Neural cell (in vitro differentiated cells): ENCODE measurements around the gene TMEM212. TPM values are rescaled to one million over a fixed set of nuclear protein-coding genes. Genes with fewer than 3 reads are reported as not detected.

Source experiments
- H2AFZ ChIP-seq: fragments of 200-600, 300-800 bp; sonication (generic), shearing (Covaris generic); 2 replicates; pipeline ENCODE4 v1.6.0; 2014; ENCODE audit warnings: low read depth, mild to moderate bottlenecking, antibody characterized with exemption, low read length, moderate library complexity
- H3F3A ChIP-seq: fragments of 200-600 bp; shearing (Covaris generic); 2 replicates; pipeline ENCODE4 v1.6.1; 2016; ENCODE audit warnings: mild to moderate bottlenecking, moderate library complexity, mixed read lengths, antibody characterized with exemption, low read length; ENCODE audit not compliant: insufficient read depth, poor library complexity, severe bottlenecking
- H3K27ac ChIP-seq: fragments of 200-600, 300-800 bp; sonication (generic), shearing (Covaris generic); 2 replicates; pipeline ENCODE4 v1.5.1; 2014; ENCODE audit warnings: mild to moderate bottlenecking, low read length, moderate library complexity
- H3K27me3 ChIP-seq: fragments of 300-800, 200-600 bp; sonication (generic), shearing (Covaris generic); 2 replicates; pipeline ENCODE4 v1.6.0; 2014; ENCODE audit warnings: mild to moderate bottlenecking, low read depth, low read length, moderate library complexity; ENCODE audit not compliant: insufficient read depth
- H3K36me3 ChIP-seq: fragments of 300-800, 200-600 bp; sonication (generic), shearing (Covaris generic); 2 replicates; pipeline ENCODE4 v1.5.1; 2014; ENCODE audit warnings: mild to moderate bottlenecking, antibody characterized with exemption, low read length, moderate library complexity; ENCODE audit not compliant: insufficient read depth
- H3K4me2 ChIP-seq: fragments of 300-800, 200-600 bp; sonication (generic), shearing (Covaris generic); 2 replicates; pipeline ENCODE4 v1.6.0; 2014; ENCODE audit warnings: mild to moderate bottlenecking, low read length
- H3K4me3 ChIP-seq: fragments of 300-800, 200-600 bp; sonication (generic), shearing (Covaris generic); 2 replicates; pipeline ENCODE4 v1.5.1; 2014; ENCODE audit warnings: mild to moderate bottlenecking, low read length, moderate library complexity
- H3K79me2 ChIP-seq: fragments of 200-600 bp; shearing (Covaris generic); replicated peaks from 2 replicates; pipeline ENCODE4 v1.6.0; 2014; ENCODE audit warnings: mild to moderate bottlenecking, low read length, moderate library complexity; ENCODE audit not compliant: insufficient read depth
- H3K9ac ChIP-seq: fragments of 300-800, 200-600 bp; sonication (generic), shearing (Covaris generic); 2 replicates; pipeline ENCODE4 v1.6.1; 2016; ENCODE audit warnings: mild to moderate bottlenecking, low read length, mixed read lengths
- H3K9me2 ChIP-seq: fragments of 200-600 bp; shearing (Covaris generic); 2 replicates; pipeline ENCODE4 v1.6.1; 2016; ENCODE audit warnings: mild to moderate bottlenecking, low read length, mixed read lengths; ENCODE audit not compliant: insufficient read depth
- H3K9me3 ChIP-seq: fragments of 200-600, 300-800 bp; sonication (generic), shearing (Covaris generic); 2 replicates; pipeline ENCODE4 v1.6.1; 2016; ENCODE audit warnings: mild to moderate bottlenecking, mixed run types, low read length, moderate library complexity, mixed read lengths
- H4K20me1 ChIP-seq: fragments of 200-600 bp; shearing (Covaris generic); 2 replicates; pipeline ENCODE4 v1.6.1; 2016; ENCODE audit warnings: mild to moderate bottlenecking, mixed run types; ENCODE audit not compliant: insufficient read depth
- CTCF ChIP-seq: fragments of 450-650 bp; IDR thresholded peaks from 2 replicates; pipeline ENCODE4 v1.5.1; 2014; ENCODE audit warnings: antibody characterized with exemption, mild to moderate bottlenecking, moderate library complexity; ENCODE audit not compliant: poor library complexity, severe bottlenecking
- EP300 ChIP-seq: fragments of 450-650 bp; conservative IDR thresholded peaks from 2 replicates; pipeline ENCODE4 v1.6.1; 2014; ENCODE audit warnings: antibody characterized with exemption, mild to moderate bottlenecking, moderate library complexity; ENCODE audit not compliant: poor library complexity, severe bottlenecking
- EZH2 ChIP-seq: fragments of 200-600, 300-800 bp; shearing (Covaris generic), sonication (generic); IDR thresholded peaks from 2 replicates; pipeline ENCODE4 v1.6.1; 2014; ENCODE audit warnings: antibody characterized with exemption, low read length, borderline replicate concordance, mild to moderate bottlenecking; ENCODE audit not compliant: insufficient read depth, poor library complexity, severe bottlenecking
- MXI1 ChIP-seq: fragments of 450-650 bp; conservative IDR thresholded peaks from 2 replicates; pipeline ENCODE4 v1.6.1; 2014; ENCODE audit warnings: antibody characterized with exemption, mild to moderate bottlenecking; ENCODE audit not compliant: poor library complexity, severe bottlenecking
- POLR2AphosphoS5 ChIP-seq: IDR thresholded peaks from 2 replicates; pipeline ENCODE4 v1.6.1; 2012
- RAD21 ChIP-seq: fragments of 450-650 bp; conservative IDR thresholded peaks from 2 replicates; pipeline ENCODE4 v1.6.1; 2014; ENCODE audit warnings: antibody characterized with exemption, mild to moderate bottlenecking, moderate library complexity
- REST ChIP-seq: IDR thresholded peaks from 2 replicates; pipeline ENCODE4 v1.6.1; 2012; ENCODE audit warnings: borderline replicate concordance
- SMC3 ChIP-seq: fragments of 450-650 bp; conservative IDR thresholded peaks from 2 replicates; pipeline ENCODE4 v1.6.1; 2014; ENCODE audit warnings: antibody characterized with exemption, mild to moderate bottlenecking, moderate library complexity; ENCODE audit not compliant: poor library complexity
- TAF1 ChIP-seq: IDR thresholded peaks from 2 replicates; pipeline ENCODE4 v1.6.1; 2012; ENCODE audit warnings: low read depth
- polyA plus RNA-seq: library from polyadenylated mRNA; depleted of rRNA; stranded (reverse); fragments of >200 nt; gene quantifications from 2 replicates; pipeline ENCODE4 v1.2.3, GENCODE V29; 2014

The TMEM212 gene
- polyA plus RNA-seq, 1 donor from 2014 or later: not detected

GRCh38 chr3:171875923-171876412, 32.8 kb downstream of the TMEM212 start:
- H3K9ac ChIP-seq: no peak overlapping the region

GRCh38 chr3:171876680-171877147, 33.6 kb downstream of the TMEM212 start:
- Histone ChIP-seq H3F3A (peaks cover 8% of the 10 kb centered on the region), H3K9me3 (no peaks in the 10 kb centered on the region), H3K36me3 (no peaks in the 10 kb centered on the region), H3K79me2 (no peaks in the 10 kb centered on the region), H3K27ac (no peak overlapping the region), H3K9me2 (no peaks in the 10 kb centered on the region), H3K4me2 (no peak overlapping the region), H3K4me3 (no peak overlapping the region), H3K9ac (no peak overlapping the region), H2AFZ (no peak overlapping the region), H4K20me1 (no peaks in the 10 kb centered on the region), H3K27me3 (no peaks in the 10 kb centered on the region)
- TF ChIP-seq RAD21: no peak
- no peak for TF ChIP-seq CTCF
- no peak for TF ChIP-seq MXI1
- no peak for TF ChIP-seq EZH2
- TF ChIP-seq SMC3: no peak
- no peak for TF ChIP-seq POLR2AphosphoS5

More at GRCh38 chr3:171875923-171876412, 32.8 kb downstream of the TMEM212 start:
- no peak overlapping the region for H3K27ac ChIP-seq
- H4K20me1 ChIP-seq: no peaks in the 10 kb centered on the region
- H3K36me3 ChIP-seq: no peaks in the 10 kb centered on the region
- peaks cover 8% of the 10 kb centered on the region for H3F3A ChIP-seq
- no peaks in the 10 kb centered on the region for H3K9me3 ChIP-seq
- no peak overlapping the region for H2AFZ ChIP-seq
- no peak overlapping the region for H3K4me2 ChIP-seq
- TF ChIP-seq SMC3 (no peak), EP300 (no peak), RAD21 (no peak), CTCF (no peak), MXI1 (no peak), TAF1 (no peak), EZH2 (no peak), POLR2AphosphoS5 (no peak), REST (no peak)
- H3K79me2 ChIP-seq: no peaks in the 10 kb centered on the region
- no peaks in the 10 kb centered on the region for H3K9me2 ChIP-seq
- no peaks in the 10 kb centered on the region for H3K27me3 ChIP-seq
- no peak overlapping the region for H3K4me3 ChIP-seq
